GM18505 (cell line): ENCODE data around the gene MAP3K5.
"Not testable (repeated sequence)": the region's sequence is repeated elsewhere in the genome, so short reads cannot be mapped to it uniquely, and the experiment has no call there.

Experiments used
- ATAC-seq: cut with Tn5 transposase; IDR thresholded peaks from one replicate; pipeline ENCODE4 v1.9.1; 2021; ENCODE audit not compliant: unreplicated experiment
- POLR2A ChIP-seq: IDR thresholded peaks from 4 replicates; pipeline ENCODE4 v1.6.1; 2011; ENCODE audit warnings: borderline replicate concordance; ENCODE audit not compliant: insufficient read depth, insufficient read length; ENCODE audit errors: extremely low read depth

MAP3K5 gene

GRCh38 chr6:136809091-136809860 lies 17.0 kb upstream of the MAP3K5 start:
- ATAC-seq: no peak
- no peak for TF ChIP-seq POLR2A

- ATAC-seq: no peak
Observed at GRCh38 chr6:136803608-136804007, 11.3 kb upstream of the MAP3K5 start.

GRCh38 chr6:136801581-136801980 lies 9.3 kb upstream of the MAP3K5 start:
- TF ChIP-seq POLR2A: no peak
- no peak for ATAC-seq

More at GRCh38 chr6:136803608-136804007, 11.3 kb upstream of the MAP3K5 start:
- no peak for TF ChIP-seq POLR2A

- TF ChIP-seq POLR2A: no peak
- ATAC-seq: no peak
Observed at GRCh38 chr6:136798044-136798443, 5.8 kb upstream of the MAP3K5 start.

- no peak for ATAC-seq
- TF ChIP-seq POLR2A: no peak
Observed at GRCh38 chr6:136795996-136796395, 3.7 kb upstream of the MAP3K5 start.

GRCh38 chr6:136795386-136795785 lies 3.1 kb upstream of the MAP3K5 start:
- TF ChIP-seq POLR2A: no peak
- no peak for ATAC-seq

GRCh38 chr6:136793363-136793762 lies 1.1 kb upstream of the MAP3K5 start:
- ATAC-seq: no peak
- no peak for TF ChIP-seq POLR2A

GRCh38 chr6:136792095-136792409 lies 225 bp downstream of the MAP3K5 start:
- no peak for ATAC-seq
- TF ChIP-seq POLR2A: no peak

- peak; percentile 33 for ATAC-seq
Observed at GRCh38 chr6:136791296-136792094, 782 bp downstream of the MAP3K5 start.

GRCh38 chr6:136790411-136791295 lies 1.6 kb downstream of the MAP3K5 start:
- TF ChIP-seq POLR2A: no peak
- no peak for ATAC-seq

More at GRCh38 chr6:136791296-136792094, 782 bp downstream of the MAP3K5 start:
- peak; percentile 91 for TF ChIP-seq POLR2A

- ATAC-seq: not testable (repeated sequence)
Observed at GRCh38 chr6:136789440-136789839, 2.8 kb downstream of the MAP3K5 start.

GRCh38 chr6:136788069-136788902 lies 4.0 kb downstream of the MAP3K5 start:
- ATAC-seq: no peak
- no peak for TF ChIP-seq POLR2A

- no peak for ATAC-seq
- no peak for TF ChIP-seq POLR2A
Observed at GRCh38 chr6:136787726-136788068, 4.6 kb downstream of the MAP3K5 start.
